ENCODE results near the gene ATP11A. TPM values are rescaled to one million over a fixed set of nuclear protein-coding genes. Genes with fewer than 3 reads are reported as not detected.

Gene ATP11A
- total RNA-seq, 1 donor from 2014 or later: 70.9 TPM

DNA sequence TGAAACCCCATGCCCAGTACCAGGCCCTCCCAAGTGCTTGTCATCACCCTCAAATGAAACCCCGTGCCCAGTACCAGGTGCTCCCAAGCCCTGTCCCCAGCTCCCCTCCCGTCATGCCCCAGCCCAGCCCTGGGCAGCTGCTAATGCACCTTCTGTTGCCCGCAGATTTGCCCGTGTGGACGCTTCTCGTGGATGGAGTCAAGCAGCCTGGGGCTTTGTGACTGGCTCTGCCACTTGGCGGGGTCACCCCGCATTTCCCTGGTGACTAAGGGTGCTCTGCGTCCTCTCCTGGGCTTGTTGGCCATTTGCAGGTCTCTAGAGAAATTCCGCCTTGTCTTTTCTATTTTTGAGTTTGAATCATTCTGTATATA lies 82.7 kb downstream of the ATP11A start:
- H3K27ac Mint-ChIP-seq: no peak overlapping the region
- H3K27me3 Mint-ChIP-seq: no peaks in the 10 kb centered on the region

DNA sequence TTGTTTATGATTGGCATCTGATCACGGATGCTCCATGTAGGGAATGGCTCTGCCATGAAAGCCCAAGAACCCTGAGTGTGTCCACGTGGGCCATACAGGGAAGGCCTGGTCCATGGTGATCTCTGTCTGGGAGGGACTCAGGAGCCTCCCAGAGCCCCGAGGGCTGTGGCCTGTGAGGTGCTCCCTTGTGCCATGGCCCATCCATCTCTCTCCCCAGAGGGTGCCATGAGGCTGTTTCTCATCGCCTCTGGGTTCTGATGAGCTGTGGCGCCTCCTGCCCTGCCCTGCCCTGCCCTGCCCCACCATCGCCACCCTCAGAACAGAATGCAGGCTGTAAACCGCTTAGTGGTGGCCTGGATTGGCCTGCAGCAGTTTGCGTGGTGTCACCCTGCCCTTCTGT lies 83.1 kb downstream of the ATP11A start:
- H3K27ac Mint-ChIP-seq: no peak overlapping the region
- H3K4me3 Mint-ChIP-seq: no peak overlapping the region
- peaks cover 4% of the 10 kb centered on the region for H3K36me3 Mint-ChIP-seq
- H3K27me3 Mint-ChIP-seq: no peaks in the 10 kb centered on the region
- H3K4me1 Mint-ChIP-seq (ENCODE audit: unreplicated experiment): peaks cover 34% of the 10 kb centered on the region
- no peak for DNase-seq (ENCODE audit: extremely low spot score, unreplicated experiment)
- TF ChIP-seq, protein P1, sequence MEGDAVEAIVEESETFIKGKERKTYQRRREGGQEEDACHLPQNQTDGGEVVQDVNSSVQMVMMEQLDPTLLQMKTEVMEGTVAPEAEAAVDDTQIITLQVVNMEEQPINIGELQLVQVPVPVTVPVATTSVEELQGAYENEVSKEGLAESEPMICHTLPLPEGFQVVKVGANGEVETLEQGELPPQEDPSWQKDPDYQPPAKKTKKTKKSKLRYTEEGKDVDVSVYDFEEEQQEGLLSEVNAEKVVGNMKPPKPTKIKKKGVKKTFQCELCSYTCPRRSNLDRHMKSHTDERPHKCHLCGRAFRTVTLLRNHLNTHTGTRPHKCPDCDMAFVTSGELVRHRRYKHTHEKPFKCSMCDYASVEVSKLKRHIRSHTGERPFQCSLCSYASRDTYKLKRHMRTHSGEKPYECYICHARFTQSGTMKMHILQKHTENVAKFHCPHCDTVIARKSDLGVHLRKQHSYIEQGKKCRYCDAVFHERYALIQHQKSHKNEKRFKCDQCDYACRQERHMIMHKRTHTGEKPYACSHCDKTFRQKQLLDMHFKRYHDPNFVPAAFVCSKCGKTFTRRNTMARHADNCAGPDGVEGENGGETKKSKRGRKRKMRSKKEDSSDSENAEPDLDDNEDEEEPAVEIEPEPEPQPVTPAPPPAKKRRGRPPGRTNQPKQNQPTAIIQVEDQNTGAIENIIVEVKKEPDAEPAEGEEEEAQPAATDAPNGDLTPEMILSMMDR (conservative IDR thresholded peaks at IDR 0.05): no peak
- H3K9me3 Mint-ChIP-seq: no peaks in the 10 kb centered on the region

More for the DNA sequence above, 82.7 kb downstream of the ATP11A start:
- no peaks in the 10 kb centered on the region for H3K9me3 Mint-ChIP-seq
- no peak overlapping the region for H3K4me3 Mint-ChIP-seq
- DNase-seq (ENCODE audit: extremely low spot score, unreplicated experiment): no peak
- TF ChIP-seq, protein P1 (conservative IDR thresholded peaks at IDR 0.05): no peak
- H3K36me3 Mint-ChIP-seq: peaks cover 4% of the 10 kb centered on the region
- H3K4me1 Mint-ChIP-seq (ENCODE audit: unreplicated experiment): peaks cover 34% of the 10 kb centered on the region

DNA sequence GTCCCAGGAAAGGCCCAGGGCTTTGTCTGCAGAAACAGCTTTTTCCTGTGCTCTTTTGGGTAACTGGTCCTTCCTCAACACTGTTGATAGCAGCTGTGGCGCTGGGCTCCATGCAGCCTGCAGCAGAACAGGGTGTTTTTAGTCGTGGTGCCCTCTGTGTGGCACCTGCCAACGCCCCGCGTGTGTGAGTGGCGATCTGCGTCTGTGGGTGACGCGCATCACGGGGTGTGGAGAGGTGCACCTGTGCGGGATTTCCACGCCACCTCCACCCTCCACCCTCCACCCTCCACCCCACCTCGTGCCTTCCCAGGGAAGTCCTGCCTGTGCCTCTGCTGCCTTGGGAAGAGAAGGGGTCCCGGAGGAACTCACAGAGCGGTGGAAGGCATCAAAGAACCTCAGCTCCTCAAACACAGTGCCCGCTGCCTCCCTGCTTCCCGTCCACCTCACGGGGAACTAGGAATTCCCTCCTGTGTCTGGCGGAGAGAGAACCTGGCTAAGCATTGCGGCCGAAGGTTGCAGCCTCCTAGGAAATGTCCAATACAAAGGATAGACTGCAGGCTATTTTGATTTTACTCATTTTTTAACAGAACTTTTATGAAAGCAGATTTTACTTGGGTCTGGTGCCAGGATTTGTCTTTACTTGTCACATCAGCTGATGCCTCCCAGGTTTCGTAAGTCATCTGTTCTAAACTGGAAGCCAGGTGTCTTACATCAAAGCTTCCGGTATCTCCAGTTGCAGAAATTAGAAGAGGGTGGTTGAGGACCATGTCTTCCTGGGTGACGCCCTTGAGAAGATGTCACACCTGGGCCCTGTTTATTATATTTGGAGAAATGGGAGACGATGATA lies 84.0 kb downstream of the ATP11A start:
- TF ChIP-seq, protein P1 (conservative IDR thresholded peaks at IDR 0.05): no peak
- H3K4me3 Mint-ChIP-seq: no peak overlapping the region
- H3K27ac Mint-ChIP-seq: no peak overlapping the region
- peaks cover 27% of the 10 kb centered on the region for H3K4me1 Mint-ChIP-seq (ENCODE audit: unreplicated experiment)
- H3K9me3 Mint-ChIP-seq: no peaks in the 10 kb centered on the region
- DNase-seq (ENCODE audit: extremely low spot score, unreplicated experiment): no peak
- H3K27me3 Mint-ChIP-seq: no peaks in the 10 kb centered on the region
- H3K36me3 Mint-ChIP-seq: no peaks in the 10 kb centered on the region

DNA sequence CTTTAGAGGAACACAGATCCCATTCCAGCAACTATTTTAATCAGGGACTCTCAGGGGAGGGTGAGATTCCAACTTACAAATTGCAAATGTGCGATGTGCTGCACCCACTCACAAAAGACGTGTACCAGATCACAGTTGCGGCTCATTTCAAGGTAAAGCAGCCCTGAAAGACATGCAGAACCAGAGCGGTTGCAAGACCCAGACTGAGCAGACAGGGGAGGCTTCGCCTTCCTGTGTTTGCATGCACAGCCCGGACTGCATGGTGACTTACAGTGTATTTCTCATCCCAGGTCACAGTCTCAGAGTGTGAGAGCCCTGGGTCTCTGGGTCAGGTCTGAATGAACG lies 84.6 kb downstream of the ATP11A start:
- H3K4me3 Mint-ChIP-seq: no peak overlapping the region
- DNase-seq (ENCODE audit: extremely low spot score, unreplicated experiment): no peak
- TF ChIP-seq, protein P1 (conservative IDR thresholded peaks at IDR 0.05): no peak
- H3K4me1 Mint-ChIP-seq (ENCODE audit: unreplicated experiment): peaks cover 27% of the 10 kb centered on the region
- no peaks in the 10 kb centered on the region for H3K27me3 Mint-ChIP-seq
- H3K27ac Mint-ChIP-seq: no peak overlapping the region
- no peaks in the 10 kb centered on the region for H3K36me3 Mint-ChIP-seq
- no peaks in the 10 kb centered on the region for H3K9me3 Mint-ChIP-seq

DNA sequence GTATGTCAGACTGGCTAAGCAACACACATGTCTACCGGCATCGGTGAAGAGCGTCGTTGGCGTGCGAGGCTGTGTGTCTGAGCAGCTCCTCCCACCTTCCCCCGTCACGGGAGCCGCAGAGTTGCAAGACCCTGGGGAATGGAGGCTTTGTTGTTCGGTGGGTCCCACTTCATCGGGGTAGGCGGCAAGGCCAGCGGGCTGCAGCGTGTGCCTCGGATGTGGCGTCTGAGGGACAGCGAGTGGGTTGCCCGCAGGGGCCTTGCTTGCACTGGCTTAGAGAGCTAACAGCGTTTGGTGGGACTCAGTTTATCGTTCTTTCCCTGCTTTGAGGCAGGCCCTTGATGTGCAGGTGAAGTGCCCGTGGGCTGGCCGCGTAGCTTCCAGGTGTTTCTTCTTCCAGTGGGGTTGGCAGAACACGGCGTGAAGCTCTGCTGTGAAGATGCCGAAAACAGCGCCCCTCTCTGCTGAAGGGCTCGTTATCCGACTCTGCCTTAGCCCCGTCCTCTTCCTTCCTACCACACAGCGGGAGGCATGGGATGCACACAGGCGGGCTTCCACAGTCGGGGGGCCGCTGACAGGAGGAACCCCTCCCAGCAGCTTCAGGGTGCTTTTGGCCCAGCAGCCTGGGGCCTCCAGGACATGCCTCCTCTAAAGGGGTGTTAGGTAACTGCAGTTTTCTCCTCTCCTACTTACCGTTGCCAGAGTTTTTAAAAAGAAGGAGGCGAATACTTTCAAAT lies 85.2 kb downstream of the ATP11A start:
- no peak for DNase-seq (ENCODE audit: extremely low spot score, unreplicated experiment)
- no peaks in the 10 kb centered on the region for H3K36me3 Mint-ChIP-seq
- peaks cover 27% of the 10 kb centered on the region for H3K4me1 Mint-ChIP-seq (ENCODE audit: unreplicated experiment)
- no peak overlapping the region for H3K4me3 Mint-ChIP-seq
- H3K9me3 Mint-ChIP-seq: no peaks in the 10 kb centered on the region
- no peaks in the 10 kb centered on the region for H3K27me3 Mint-ChIP-seq
- TF ChIP-seq, protein P1 (conservative IDR thresholded peaks at IDR 0.05): no peak
- no peak overlapping the region for H3K27ac Mint-ChIP-seq
